ENCODE data around the gene APAF1. TPM values are rescaled to one million over a fixed set of nuclear protein-coding genes. Genes with fewer than 3 reads are reported as not detected.

The APAF1 gene
- total and polyA plus RNA-seq, 10 of the 15 experiments (the other 5 are each of a cell fraction or from before 2014, with no cell fraction given) = 4.2 to 19.1 (median 14.2) TPM

GRCh38 chr12:98644712-98645571, at the start of gene APAF1, which contains the start of gene IKBIP (continued):
- TF ChIP-seq RELB (IDR thresholded peaks at IDR 0.05; ENCODE audit: low read depth) (no peak; the same call in 1 of the 2 replicates), MEF2A (IDR thresholded peaks at IDR 0.05; ENCODE audit: insufficient read depth, low read depth, low read length) (no peak), PAX8 (IDR thresholded peaks at IDR 0.05) (no peak), CEBPZ (IDR thresholded peaks at IDR 0.05; ENCODE audit: low read depth, low read length) (no peak), SMAD1 (IDR thresholded peaks at IDR 0.05; ENCODE audit: low read depth, partially characterized antibody) (no peak), RBBP5 (conservative IDR thresholded peaks at IDR 0.05) (no peak), RUNX3 (IDR thresholded peaks at IDR 0.05; ENCODE audit: low read length) (0 out of 2 replicates have a peak, but pooled peaks have one; percentile 19), POLR2AphosphoS2 (IDR thresholded peaks at IDR 0.05; ENCODE audit: low read depth, low read length) (0 out of 2 replicates have a peak, but pooled peaks have one; percentile 38), SIN3A (IDR thresholded peaks at IDR 0.05; ENCODE audit: low read depth, low read length) (0 out of 2 replicates have a peak, but pooled peaks have one; percentile 17), TBL1XR1 (IDR thresholded peaks at IDR 0.05; ENCODE audit: low read depth, low read length) (no peak), POLR2AphosphoS5 (IDR thresholded peaks at IDR 0.05; ENCODE audit: low read length) (peak; percentile 86), SREBF1 (IDR thresholded peaks at IDR 0.05; ENCODE audit: low read length) (no peak), SKIL (IDR thresholded peaks at IDR 0.05; ENCODE audit: low read depth, poor library complexity, severe bottlenecking) (no peak), CHD4 (IDR thresholded peaks at IDR 0.05) (no peak), CREB1 (IDR thresholded peaks at IDR 0.05; ENCODE audit: low read depth) (no peak), USF1 (IDR thresholded peaks at IDR 0.05; ENCODE audit: borderline replicate concordance, extremely low read length, insufficient read depth, low read depth, low read length) (no peak), KDM1A (IDR thresholded peaks at IDR 0.05; ENCODE audit: borderline replicate concordance) (no peak), PAX5 (IDR thresholded peaks at IDR 0.05; ENCODE audit: borderline replicate concordance, low read depth, low read length) (peak; percentile 35; the same call in 1 of the 2 replicates), POLR2A (IDR thresholded peaks at IDR 0.05; ENCODE audit: low read depth, low read length) (peak; percentile 85), WRNIP1 (IDR thresholded peaks at IDR 0.05; ENCODE audit: borderline replicate concordance, low read depth, low read length) (no peak), EP300 (IDR thresholded peaks at IDR 0.05; ENCODE audit: borderline replicate concordance in 1 of 2, control insufficient read depth in 1 of 2, low read depth in 2 of 2, low read length in 2 of 2) (0 out of 4 replicates have a peak, but pooled peaks of 1 of the 2 experiments have one; percentile 5)
